Measurements from ENCODE around the gene TMEM247.

DNA sequence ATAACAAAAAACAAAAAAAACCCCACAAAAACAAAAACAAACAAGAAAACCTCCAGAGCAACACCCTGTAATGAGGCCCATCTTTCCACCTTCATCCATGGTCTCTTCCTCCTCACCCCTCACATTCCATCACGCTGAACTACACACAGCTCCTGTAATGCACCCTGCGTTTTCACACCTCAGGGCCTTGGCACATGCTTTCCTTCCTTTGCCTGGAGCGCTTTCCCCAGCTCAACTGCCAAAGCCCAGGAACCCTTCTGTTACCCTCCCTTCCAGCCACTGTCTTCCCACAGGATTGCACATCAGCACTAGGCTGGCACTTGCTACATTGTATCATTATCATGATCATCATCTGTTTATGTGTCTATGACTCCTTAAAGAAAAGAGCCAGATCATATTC is 29.4 kb downstream of the TMEM247 start:
- TF ChIP-seq POLR2AphosphoS5 (IDR thresholded peaks at IDR 0.05) (no peak), POLR2A (IDR thresholded peaks at IDR 0.05) (no peak)
- TF ChIP-seq, protein P1, sequence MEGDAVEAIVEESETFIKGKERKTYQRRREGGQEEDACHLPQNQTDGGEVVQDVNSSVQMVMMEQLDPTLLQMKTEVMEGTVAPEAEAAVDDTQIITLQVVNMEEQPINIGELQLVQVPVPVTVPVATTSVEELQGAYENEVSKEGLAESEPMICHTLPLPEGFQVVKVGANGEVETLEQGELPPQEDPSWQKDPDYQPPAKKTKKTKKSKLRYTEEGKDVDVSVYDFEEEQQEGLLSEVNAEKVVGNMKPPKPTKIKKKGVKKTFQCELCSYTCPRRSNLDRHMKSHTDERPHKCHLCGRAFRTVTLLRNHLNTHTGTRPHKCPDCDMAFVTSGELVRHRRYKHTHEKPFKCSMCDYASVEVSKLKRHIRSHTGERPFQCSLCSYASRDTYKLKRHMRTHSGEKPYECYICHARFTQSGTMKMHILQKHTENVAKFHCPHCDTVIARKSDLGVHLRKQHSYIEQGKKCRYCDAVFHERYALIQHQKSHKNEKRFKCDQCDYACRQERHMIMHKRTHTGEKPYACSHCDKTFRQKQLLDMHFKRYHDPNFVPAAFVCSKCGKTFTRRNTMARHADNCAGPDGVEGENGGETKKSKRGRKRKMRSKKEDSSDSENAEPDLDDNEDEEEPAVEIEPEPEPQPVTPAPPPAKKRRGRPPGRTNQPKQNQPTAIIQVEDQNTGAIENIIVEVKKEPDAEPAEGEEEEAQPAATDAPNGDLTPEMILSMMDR (IDR thresholded peaks at IDR 0.05): no peak
